ENCODE results near the gene PCGF2.

PCGF2 gene

DNA sequence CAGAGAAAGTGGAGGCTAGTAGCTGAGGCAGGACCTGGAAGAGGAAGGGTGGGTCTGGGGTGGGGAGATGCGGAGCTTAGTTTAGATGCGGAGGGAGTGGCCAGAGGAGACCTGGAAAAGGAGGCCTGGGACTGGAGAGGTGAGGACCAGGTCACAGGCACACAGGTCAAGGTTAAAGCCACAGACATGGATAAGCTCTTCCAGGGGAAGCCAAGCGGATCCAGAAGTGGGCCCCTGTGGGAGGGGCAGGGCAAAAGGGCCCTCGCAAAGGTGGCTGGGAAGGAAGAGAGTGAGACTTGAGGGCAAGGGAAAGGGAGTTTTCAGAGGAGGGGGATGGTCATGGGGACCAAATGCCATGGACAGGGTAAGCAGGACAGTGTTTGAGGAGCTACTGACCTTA is 57.0 kb downstream of the PCGF2 start:
- no peaks in the 10 kb centered on the region for H3K27me3 ChIP-seq (replicated peaks; ENCODE audit: insufficient read depth, low read length)
- no peaks in the 10 kb centered on the region for H3K4me1 ChIP-seq (ENCODE audit: low read length)
- TF ChIP-seq EZH2 (optimal IDR thresholded peaks at IDR 0.05; ENCODE audit: low read depth, low read length), result no peak
- TF ChIP-seq, protein P1, sequence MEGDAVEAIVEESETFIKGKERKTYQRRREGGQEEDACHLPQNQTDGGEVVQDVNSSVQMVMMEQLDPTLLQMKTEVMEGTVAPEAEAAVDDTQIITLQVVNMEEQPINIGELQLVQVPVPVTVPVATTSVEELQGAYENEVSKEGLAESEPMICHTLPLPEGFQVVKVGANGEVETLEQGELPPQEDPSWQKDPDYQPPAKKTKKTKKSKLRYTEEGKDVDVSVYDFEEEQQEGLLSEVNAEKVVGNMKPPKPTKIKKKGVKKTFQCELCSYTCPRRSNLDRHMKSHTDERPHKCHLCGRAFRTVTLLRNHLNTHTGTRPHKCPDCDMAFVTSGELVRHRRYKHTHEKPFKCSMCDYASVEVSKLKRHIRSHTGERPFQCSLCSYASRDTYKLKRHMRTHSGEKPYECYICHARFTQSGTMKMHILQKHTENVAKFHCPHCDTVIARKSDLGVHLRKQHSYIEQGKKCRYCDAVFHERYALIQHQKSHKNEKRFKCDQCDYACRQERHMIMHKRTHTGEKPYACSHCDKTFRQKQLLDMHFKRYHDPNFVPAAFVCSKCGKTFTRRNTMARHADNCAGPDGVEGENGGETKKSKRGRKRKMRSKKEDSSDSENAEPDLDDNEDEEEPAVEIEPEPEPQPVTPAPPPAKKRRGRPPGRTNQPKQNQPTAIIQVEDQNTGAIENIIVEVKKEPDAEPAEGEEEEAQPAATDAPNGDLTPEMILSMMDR (IDR thresholded peaks at IDR 0.05; ENCODE audit: low read length), result no peak
- no peak for TF ChIP-seq EZH2phosphoT487 (IDR thresholded peaks at IDR 0.05; ENCODE audit: low read length)
- no peaks in the 10 kb centered on the region for H3K79me2 ChIP-seq (ENCODE audit: low read length)
- H3K27ac ChIP-seq (ENCODE audit: low read length), result no peak overlapping the region
- H2AFZ ChIP-seq (ENCODE audit: low read length), result no peak overlapping the region
- H3K9me3 ChIP-seq (replicated peaks; ENCODE audit: insufficient read depth, low read length), result no peaks in the 10 kb centered on the region
- H3K4me2 ChIP-seq (ENCODE audit: low read depth, low read length), result no peak overlapping the region
- no peaks in the 10 kb centered on the region for H3K9me2 ChIP-seq (replicated peaks; ENCODE audit: insufficient read depth, low read length)
- no peak overlapping the region for H3K9ac ChIP-seq (ENCODE audit: low read length)
- no peaks in the 10 kb centered on the region for H3F3A ChIP-seq (ENCODE audit: insufficient read depth, low read length)
- no peaks in the 10 kb centered on the region for H4K20me1 ChIP-seq (ENCODE audit: insufficient read depth, low read length)
- no peak overlapping the region for H3K4me3 ChIP-seq (ENCODE audit: low read length)
- DNase-seq, result no peak
- no peaks in the 10 kb centered on the region for H3K36me3 ChIP-seq (replicated peaks; ENCODE audit: insufficient read depth, low read length)

DNA sequence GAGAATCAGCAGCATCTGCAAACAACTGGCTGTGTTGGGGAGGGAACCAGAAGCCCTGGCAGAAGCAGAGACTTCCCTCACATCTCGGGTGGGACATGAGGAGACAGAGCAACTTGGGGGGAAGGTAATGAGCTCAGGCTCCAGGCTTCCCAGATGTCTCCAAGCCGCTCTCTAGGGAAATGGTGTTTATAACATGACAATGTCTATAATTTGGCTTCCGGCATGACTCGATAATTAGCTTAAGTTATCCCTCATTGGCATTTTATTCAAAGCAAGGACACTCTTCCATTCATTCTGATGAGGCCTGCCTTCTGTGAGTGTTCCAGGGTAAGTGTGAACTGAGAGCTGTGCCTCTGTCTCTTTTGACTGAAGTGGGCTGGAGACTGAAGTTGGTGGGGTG is 57.8 kb downstream of the PCGF2 start:
- Histone ChIP-seq H3K4me2 (ENCODE audit: low read depth, low read length) (no peak overlapping the region), H3K4me1 (ENCODE audit: low read length) (no peaks in the 10 kb centered on the region), H3F3A (ENCODE audit: insufficient read depth, low read length) (no peaks in the 10 kb centered on the region), H3K9me2 (replicated peaks; ENCODE audit: insufficient read depth, low read length) (no peaks in the 10 kb centered on the region), H3K9ac (ENCODE audit: low read length) (no peak overlapping the region), H3K4me3 (ENCODE audit: low read length) (no peak overlapping the region), H2AFZ (ENCODE audit: low read length) (no peak overlapping the region), H3K36me3 (replicated peaks; ENCODE audit: insufficient read depth, low read length) (no peaks in the 10 kb centered on the region), H4K20me1 (ENCODE audit: insufficient read depth, low read length) (no peaks in the 10 kb centered on the region), H3K27ac (ENCODE audit: low read length) (no peak overlapping the region), H3K79me2 (ENCODE audit: low read length) (no peaks in the 10 kb centered on the region), H3K9me3 (replicated peaks; ENCODE audit: insufficient read depth, low read length) (no peaks in the 10 kb centered on the region), H3K27me3 (replicated peaks; ENCODE audit: insufficient read depth, low read length) (no peaks in the 10 kb centered on the region)
- TF ChIP-seq, protein P1 (IDR thresholded peaks at IDR 0.05; ENCODE audit: low read length), result no peak
- TF ChIP-seq EZH2 (optimal IDR thresholded peaks at IDR 0.05; ENCODE audit: low read depth, low read length) (no peak), EZH2phosphoT487 (IDR thresholded peaks at IDR 0.05; ENCODE audit: low read length) (no peak)
- DNase-seq, result no peak

DNA sequence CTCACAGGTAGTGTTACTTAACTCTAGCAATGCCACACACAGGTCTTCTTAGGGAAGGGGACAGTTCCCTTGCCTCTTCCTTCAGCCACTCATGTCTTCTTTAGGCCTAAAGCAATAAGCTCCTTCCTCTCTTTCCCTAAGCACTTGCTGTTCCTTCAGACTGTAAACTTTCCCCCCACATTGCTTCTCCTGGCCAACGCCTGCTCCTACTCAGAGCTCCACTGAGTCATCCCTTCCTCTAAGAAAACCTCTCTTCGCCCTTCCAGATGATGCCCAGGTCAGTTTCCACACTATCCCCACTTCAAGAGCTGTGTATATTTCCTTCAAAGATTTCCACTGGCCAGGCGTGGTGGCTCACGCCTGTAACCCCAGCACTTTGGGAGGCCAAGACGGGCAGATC is 60.9 kb downstream of the PCGF2 start:
- no peaks in the 10 kb centered on the region for H3K79me2 ChIP-seq (ENCODE audit: low read length)
- H3K9me3 ChIP-seq (replicated peaks; ENCODE audit: insufficient read depth, low read length), result no peaks in the 10 kb centered on the region
- no peak overlapping the region for H3K4me3 ChIP-seq (ENCODE audit: low read length)
- no peak for DNase-seq
- no peaks in the 10 kb centered on the region for H3K4me1 ChIP-seq (ENCODE audit: low read length)
- no peaks in the 10 kb centered on the region for H3K36me3 ChIP-seq (replicated peaks; ENCODE audit: insufficient read depth, low read length)
- no peaks in the 10 kb centered on the region for H3K9me2 ChIP-seq (replicated peaks; ENCODE audit: insufficient read depth, low read length)
- TF ChIP-seq, protein P1 (IDR thresholded peaks at IDR 0.05; ENCODE audit: low read length), result no peak
- TF ChIP-seq EZH2 (optimal IDR thresholded peaks at IDR 0.05; ENCODE audit: low read depth, low read length) (no peak), EZH2phosphoT487 (IDR thresholded peaks at IDR 0.05; ENCODE audit: low read length) (no peak)
- no peak overlapping the region for H2AFZ ChIP-seq (ENCODE audit: low read length)
- H3K27me3 ChIP-seq (replicated peaks; ENCODE audit: insufficient read depth, low read length), result no peaks in the 10 kb centered on the region
- H4K20me1 ChIP-seq (ENCODE audit: insufficient read depth, low read length), result no peaks in the 10 kb centered on the region
- no peak overlapping the region for H3K9ac ChIP-seq (ENCODE audit: low read length)
- no peaks in the 10 kb centered on the region for H3F3A ChIP-seq (ENCODE audit: insufficient read depth, low read length)
- no peak overlapping the region for H3K4me2 ChIP-seq (ENCODE audit: low read depth, low read length)
- H3K27ac ChIP-seq (ENCODE audit: low read length), result no peak overlapping the region
